ENCODE results near the gene ARAP2. TPM values are rescaled to one million over a fixed set of nuclear protein-coding genes. Genes with fewer than 3 reads are reported as not detected.

ARAP2 gene
- total and polyA plus RNA-seq, 2 donors (not counting 3 experiments of a cell fraction or from before 2014, with no cell fraction given) = not detected

DNA sequence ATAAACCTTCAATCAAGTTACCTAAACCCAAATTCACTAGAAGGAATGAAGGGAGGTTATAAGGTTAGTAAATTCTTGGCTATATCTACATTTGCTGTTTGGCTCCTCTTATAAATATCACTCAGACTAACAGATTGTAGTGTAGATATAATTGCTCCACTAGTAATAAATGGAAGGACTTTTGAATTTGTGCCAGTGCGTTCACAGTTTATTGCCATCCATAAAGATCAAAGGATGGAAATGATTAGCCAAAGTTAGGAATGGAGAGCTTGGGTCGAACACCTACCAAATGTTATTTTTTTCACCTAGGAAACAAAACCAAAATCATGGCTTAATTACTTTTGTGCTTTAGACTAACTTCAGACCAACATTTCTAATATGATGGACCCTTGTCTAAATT lies 46.3 kb upstream of the ARAP2 start:
- Histone ChIP-seq H3K4me1 (ENCODE audit: control insufficient read depth, extremely low read depth, insufficient read depth, low read length) (no peaks in the 10 kb centered on the region), H3K4me2 (ENCODE audit: insufficient read depth, low read length) (no peak overlapping the region), H3K36me3 (ENCODE audit: control insufficient read depth in 2 of 2, extremely low read depth in 1 of 2, insufficient read depth in 2 of 2, low read length in 2 of 2) (no peaks in the 10 kb centered on the region), H3K27me3 (ENCODE audit: control insufficient read depth in 2 of 2, insufficient read depth in 2 of 2, low read length in 2 of 2) (no peaks in the 10 kb centered on the region), H3K4me3 (replicated peaks in 1 of 3; ENCODE audit: insufficient read depth in 1 of 3, low read depth in 1 of 3, low read length in 3 of 3) (no peak overlapping the region), H3K9me3 (replicated peaks; ENCODE audit: control insufficient read depth, insufficient read depth, low read length) (no peaks in the 10 kb centered on the region), H4K20me1 (replicated peaks; ENCODE audit: control insufficient read depth, extremely low read depth, insufficient read depth, low read length) (no peaks in the 10 kb centered on the region), H2AFZ (ENCODE audit: low read depth, low read length) (no peak overlapping the region), H3K9me1 (replicated peaks; ENCODE audit: control insufficient read depth, extremely low read depth, insufficient read depth, low read length) (no peaks in the 10 kb centered on the region), H3K79me2 (ENCODE audit: control insufficient read depth, insufficient read depth, low read length) (no peaks in the 10 kb centered on the region), H3K27ac (ENCODE audit: insufficient read depth, low read depth, low read length) (no peak overlapping the region), H3K9ac (replicated peaks; ENCODE audit: extremely low read depth, insufficient read depth, low read length) (no peak overlapping the region)
- ChIA-PET POLR2A (no interaction called here), CTCF (no interaction called here)
- FAIRE-seq = no peak
- no TSS peak for BruUV-seq (replicated peaks)
- intact Hi-C loops (cut with micrococcal nuclease) (no loop called here), dilution Hi-C loops (cut with MboI; ENCODE audit: extremely low pct_ligation_motif_present, low sequenced_read_pairs) (no loop called here)
- no peak for DNase-seq (ENCODE audit: low read depth, low spot score)
- TF ChIP-seq POLR2AphosphoS5 (IDR thresholded peaks at IDR 0.05; ENCODE audit: insufficient read depth, low read depth, low read length) (no peak), MAX (IDR thresholded peaks at IDR 0.05; ENCODE audit: insufficient read depth, insufficient read length) (no peak), POLR2A (IDR thresholded peaks at IDR 0.05; ENCODE audit: low read depth, low read length) (no peak), JUN (IDR thresholded peaks at IDR 0.05; ENCODE audit: borderline replicate concordance, insufficient read depth, insufficient read length, low read depth) (no peak), GATA2 (IDR thresholded peaks at IDR 0.05; ENCODE audit: insufficient read depth, insufficient read length, low read depth, low read length) (no peak), MYC (IDR thresholded peaks at IDR 0.05; ENCODE audit: low read depth, low read length) (no peak), EZH2 (IDR thresholded peaks at IDR 0.05; ENCODE audit: borderline replicate concordance, low read depth, low read length, severe bottlenecking) (no peak), FOS (IDR thresholded peaks at IDR 0.05; ENCODE audit: borderline replicate concordance, insufficient read depth, low read length) (no peak)
- TF ChIP-seq, protein P1, sequence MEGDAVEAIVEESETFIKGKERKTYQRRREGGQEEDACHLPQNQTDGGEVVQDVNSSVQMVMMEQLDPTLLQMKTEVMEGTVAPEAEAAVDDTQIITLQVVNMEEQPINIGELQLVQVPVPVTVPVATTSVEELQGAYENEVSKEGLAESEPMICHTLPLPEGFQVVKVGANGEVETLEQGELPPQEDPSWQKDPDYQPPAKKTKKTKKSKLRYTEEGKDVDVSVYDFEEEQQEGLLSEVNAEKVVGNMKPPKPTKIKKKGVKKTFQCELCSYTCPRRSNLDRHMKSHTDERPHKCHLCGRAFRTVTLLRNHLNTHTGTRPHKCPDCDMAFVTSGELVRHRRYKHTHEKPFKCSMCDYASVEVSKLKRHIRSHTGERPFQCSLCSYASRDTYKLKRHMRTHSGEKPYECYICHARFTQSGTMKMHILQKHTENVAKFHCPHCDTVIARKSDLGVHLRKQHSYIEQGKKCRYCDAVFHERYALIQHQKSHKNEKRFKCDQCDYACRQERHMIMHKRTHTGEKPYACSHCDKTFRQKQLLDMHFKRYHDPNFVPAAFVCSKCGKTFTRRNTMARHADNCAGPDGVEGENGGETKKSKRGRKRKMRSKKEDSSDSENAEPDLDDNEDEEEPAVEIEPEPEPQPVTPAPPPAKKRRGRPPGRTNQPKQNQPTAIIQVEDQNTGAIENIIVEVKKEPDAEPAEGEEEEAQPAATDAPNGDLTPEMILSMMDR (IDR thresholded peaks at IDR 0.05; ENCODE audit: extremely low read depth in 1 of 2, insufficient read depth in 1 of 2, low read depth in 1 of 2, low read length in 2 of 2) = no peak

Data from endothelial cell of umbilical vein (primary cell).